WI38 (cell line): Measurements from ENCODE around the gene NTNG1.

ENCODE experiments used
- H3K4me3 ChIP-seq: 2 replicates; pipeline ENCODE4 v1.5.1; 2011; ENCODE audit warnings: low read depth, mild to moderate bottlenecking, control low read depth, low read length
- CTCF ChIP-seq: IDR thresholded peaks from 2 replicates; pipeline ENCODE4 v1.5.1; 2012; ENCODE audit warnings: low read depth, mild to moderate bottlenecking, control low read depth, low read length

NTNG1 gene

GRCh38 chr1:107142140-107142542, 1.3 kb downstream of the NTNG1 start:
- peak overlapping the region; percentile 59 for H3K4me3 ChIP-seq
- TF ChIP-seq CTCF: peak; percentile 31; the same call in 1 of the 2 replicates

- no peak for TF ChIP-seq CTCF
- no peak overlapping the region for H3K4me3 ChIP-seq
Observed at GRCh38 chr1:107142666-107143065, 1.8 kb downstream of the NTNG1 start.

GRCh38 chr1:107145637-107146036, 4.8 kb downstream of the NTNG1 start:
- no peak overlapping the region for H3K4me3 ChIP-seq
- no peak for TF ChIP-seq CTCF

- H3K4me3 ChIP-seq: no peak overlapping the region
- TF ChIP-seq CTCF: no peak
Observed at GRCh38 chr1:107147843-107148242, 7.0 kb downstream of the NTNG1 start.

- TF ChIP-seq CTCF: no peak
- H3K4me3 ChIP-seq: no peak overlapping the region
Observed at GRCh38 chr1:107149946-107150345, 9.1 kb downstream of the NTNG1 start.

GRCh38 chr1:107151295-107151694, 10.5 kb downstream of the NTNG1 start:
- H3K4me3 ChIP-seq: no peak overlapping the region
- no peak for TF ChIP-seq CTCF

GRCh38 chr1:107152395-107152794, 11.6 kb downstream of the NTNG1 start:
- H3K4me3 ChIP-seq: no peak overlapping the region
- TF ChIP-seq CTCF: no peak
